ENCODE results near the gene LPP.

LPP gene

DNA sequence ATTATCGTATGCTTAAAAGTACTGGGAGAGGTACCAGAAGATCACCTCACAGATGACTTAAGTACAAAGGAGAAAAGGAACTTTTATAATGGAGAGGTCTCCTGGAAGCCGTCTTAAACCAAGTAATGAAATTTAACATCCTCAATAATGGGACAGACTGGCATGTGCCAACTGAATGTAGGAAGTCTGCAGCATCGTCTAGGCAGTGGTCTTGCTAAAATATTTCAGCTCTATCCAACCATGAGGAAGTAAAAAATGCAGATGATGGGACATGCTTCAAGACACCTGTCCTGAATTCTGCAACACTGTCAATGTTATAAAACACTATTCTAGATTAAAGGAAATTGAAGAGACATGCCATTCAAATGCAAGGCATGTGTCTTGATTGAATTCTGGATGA, 559.0 kb downstream of the LPP start:
- Histone ChIP-seq H3K27ac (ENCODE audit: low read depth, low read length) (no peak overlapping the region), H3K9me3 (ENCODE audit: control insufficient read depth, insufficient read depth, low read length) (no peaks in the 10 kb centered on the region), H3K4me2 (ENCODE audit: low read length) (no peak overlapping the region), H3K4me3 (ENCODE audit: low read length) (no peak overlapping the region), H3K27me3 (ENCODE audit: control insufficient read depth, low read length) (no peaks in the 10 kb centered on the region), H3F3A (ENCODE audit: control insufficient read depth, insufficient read depth) (no peaks in the 10 kb centered on the region), H3K36me3 (ENCODE audit: control insufficient read depth, low read length) (no peaks in the 10 kb centered on the region), H3K4me1 (ENCODE audit: control insufficient read depth, low read length) (peaks cover 25% of the 10 kb centered on the region), H4K20me1 (ENCODE audit: control insufficient read depth, insufficient read depth, low read depth, low read length) (no peaks in the 10 kb centered on the region), H3K9me2 (replicated peaks; ENCODE audit: control insufficient read depth, low read length) (no peaks in the 10 kb centered on the region), H3K79me2 (ENCODE audit: control insufficient read depth, low read length) (no peaks in the 10 kb centered on the region)
- TF ChIP-seq, protein P1, sequence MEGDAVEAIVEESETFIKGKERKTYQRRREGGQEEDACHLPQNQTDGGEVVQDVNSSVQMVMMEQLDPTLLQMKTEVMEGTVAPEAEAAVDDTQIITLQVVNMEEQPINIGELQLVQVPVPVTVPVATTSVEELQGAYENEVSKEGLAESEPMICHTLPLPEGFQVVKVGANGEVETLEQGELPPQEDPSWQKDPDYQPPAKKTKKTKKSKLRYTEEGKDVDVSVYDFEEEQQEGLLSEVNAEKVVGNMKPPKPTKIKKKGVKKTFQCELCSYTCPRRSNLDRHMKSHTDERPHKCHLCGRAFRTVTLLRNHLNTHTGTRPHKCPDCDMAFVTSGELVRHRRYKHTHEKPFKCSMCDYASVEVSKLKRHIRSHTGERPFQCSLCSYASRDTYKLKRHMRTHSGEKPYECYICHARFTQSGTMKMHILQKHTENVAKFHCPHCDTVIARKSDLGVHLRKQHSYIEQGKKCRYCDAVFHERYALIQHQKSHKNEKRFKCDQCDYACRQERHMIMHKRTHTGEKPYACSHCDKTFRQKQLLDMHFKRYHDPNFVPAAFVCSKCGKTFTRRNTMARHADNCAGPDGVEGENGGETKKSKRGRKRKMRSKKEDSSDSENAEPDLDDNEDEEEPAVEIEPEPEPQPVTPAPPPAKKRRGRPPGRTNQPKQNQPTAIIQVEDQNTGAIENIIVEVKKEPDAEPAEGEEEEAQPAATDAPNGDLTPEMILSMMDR (IDR thresholded peaks at IDR 0.05; ENCODE audit: low read depth, low read length, poor library complexity, severe bottlenecking): no peak
- TF ChIP-seq EZH2phosphoT487 (IDR thresholded peaks at IDR 0.05; ENCODE audit: borderline replicate concordance, low read length): no peak

DNA sequence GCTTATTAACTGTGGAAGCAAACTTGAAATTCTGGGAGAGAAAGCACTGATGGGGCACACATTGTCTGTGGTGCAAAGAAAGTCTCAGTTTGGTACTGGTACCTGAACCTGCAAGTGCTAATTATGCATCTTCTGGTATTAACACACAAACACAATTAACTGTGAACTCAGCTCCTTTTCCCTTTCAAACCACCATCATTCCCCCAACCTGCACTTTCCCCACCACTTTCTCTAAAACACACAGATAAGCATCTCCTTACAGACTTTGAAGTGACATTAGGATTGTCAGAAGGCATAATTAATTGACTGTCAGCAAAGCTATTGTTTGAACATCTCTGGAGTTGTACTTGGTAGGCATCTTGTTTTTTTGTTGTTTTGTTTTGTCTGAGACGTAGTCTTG, 565.6 kb downstream of the LPP start:
- Histone ChIP-seq H3K27ac (ENCODE audit: low read depth, low read length) (no peak overlapping the region), H3K4me2 (ENCODE audit: low read length) (no peak overlapping the region), H3K4me1 (ENCODE audit: control insufficient read depth, low read length) (peaks cover 40% of the 10 kb centered on the region), H4K20me1 (ENCODE audit: control insufficient read depth, insufficient read depth, low read depth, low read length) (no peaks in the 10 kb centered on the region), H3K27me3 (ENCODE audit: control insufficient read depth, low read length) (no peaks in the 10 kb centered on the region), H3K4me3 (ENCODE audit: low read length) (no peak overlapping the region), H3K9me3 (ENCODE audit: control insufficient read depth, insufficient read depth, low read length) (no peaks in the 10 kb centered on the region), H3K9me2 (replicated peaks; ENCODE audit: control insufficient read depth, low read length) (no peaks in the 10 kb centered on the region), H3K36me3 (ENCODE audit: control insufficient read depth, low read length) (no peaks in the 10 kb centered on the region), H3K79me2 (ENCODE audit: control insufficient read depth, low read length) (no peaks in the 10 kb centered on the region), H3F3A (ENCODE audit: control insufficient read depth, insufficient read depth) (no peaks in the 10 kb centered on the region; the same call in 1 of the 2 replicates)
- TF ChIP-seq EZH2phosphoT487 (IDR thresholded peaks at IDR 0.05; ENCODE audit: borderline replicate concordance, low read length): no peak
- TF ChIP-seq, protein P1 (IDR thresholded peaks at IDR 0.05; ENCODE audit: low read depth, low read length, poor library complexity, severe bottlenecking): no peak

DNA sequence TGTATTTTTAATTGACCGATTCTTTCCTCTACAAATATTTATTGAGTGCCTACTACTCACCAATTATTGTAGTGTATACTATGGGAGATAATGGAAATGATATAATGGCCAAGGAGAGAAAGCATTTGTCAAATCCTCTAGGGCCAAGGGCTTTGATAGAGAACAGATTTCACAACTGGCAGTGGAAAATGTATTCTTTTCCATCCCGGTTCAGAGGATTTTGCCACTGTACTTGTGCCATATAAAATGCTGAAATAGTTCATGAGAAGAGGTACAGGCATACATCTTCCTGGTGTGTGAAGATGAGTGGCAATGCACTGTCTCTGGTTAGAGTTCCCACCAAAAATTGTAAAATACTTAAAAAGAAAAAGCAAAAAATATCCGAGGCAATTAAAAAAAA, 566.3 kb downstream of the LPP start:
- TF ChIP-seq, protein P1 (IDR thresholded peaks at IDR 0.05; ENCODE audit: low read depth, low read length, poor library complexity, severe bottlenecking): no peak
- no peak for TF ChIP-seq EZH2phosphoT487 (IDR thresholded peaks at IDR 0.05; ENCODE audit: borderline replicate concordance, low read length)
- Histone ChIP-seq H3K27me3 (ENCODE audit: control insufficient read depth, low read length) (no peaks in the 10 kb centered on the region), H3K4me1 (ENCODE audit: control insufficient read depth, low read length) (peaks cover 47% of the 10 kb centered on the region), H3K9me2 (replicated peaks; ENCODE audit: control insufficient read depth, low read length) (no peaks in the 10 kb centered on the region), H3K36me3 (ENCODE audit: control insufficient read depth, low read length) (no peaks in the 10 kb centered on the region), H3F3A (ENCODE audit: control insufficient read depth, insufficient read depth) (no peaks in the 10 kb centered on the region; the same call in 1 of the 2 replicates), H4K20me1 (ENCODE audit: control insufficient read depth, insufficient read depth, low read depth, low read length) (no peaks in the 10 kb centered on the region), H3K79me2 (ENCODE audit: control insufficient read depth, low read length) (no peaks in the 10 kb centered on the region), H3K9me3 (ENCODE audit: control insufficient read depth, insufficient read depth, low read length) (no peaks in the 10 kb centered on the region), H3K4me3 (ENCODE audit: low read length) (no peak overlapping the region), H3K4me2 (ENCODE audit: low read length) (no peak overlapping the region), H3K27ac (ENCODE audit: low read depth, low read length) (no peak overlapping the region)
